Lower leg skin (tissue), 3 donors: ENCODE measurements around the gene ARHGDIA.

Experiments used
- POLR2A ChIP-seq, 2 donors: fragments of 450-650 bp; IDR thresholded peaks; one replicate each; pipeline ENCODE4 v1.6.1; 2016 to 2017; ENCODE audit warnings: antibody characterized with exemption in 2 of 2, mild to moderate bottlenecking in 1 of 2, moderate library complexity in 1 of 2
- TF ChIP-seq, protein P1 (sequence below), 3 donors: fragments of 450-650 bp; IDR thresholded peaks; one replicate each; pipeline ENCODE4 v1.5.1; 2016; ENCODE audit warnings: antibody characterized with exemption in 3 of 3, mild to moderate bottlenecking in 3 of 3, moderate library complexity in 2 of 3

DNA sequence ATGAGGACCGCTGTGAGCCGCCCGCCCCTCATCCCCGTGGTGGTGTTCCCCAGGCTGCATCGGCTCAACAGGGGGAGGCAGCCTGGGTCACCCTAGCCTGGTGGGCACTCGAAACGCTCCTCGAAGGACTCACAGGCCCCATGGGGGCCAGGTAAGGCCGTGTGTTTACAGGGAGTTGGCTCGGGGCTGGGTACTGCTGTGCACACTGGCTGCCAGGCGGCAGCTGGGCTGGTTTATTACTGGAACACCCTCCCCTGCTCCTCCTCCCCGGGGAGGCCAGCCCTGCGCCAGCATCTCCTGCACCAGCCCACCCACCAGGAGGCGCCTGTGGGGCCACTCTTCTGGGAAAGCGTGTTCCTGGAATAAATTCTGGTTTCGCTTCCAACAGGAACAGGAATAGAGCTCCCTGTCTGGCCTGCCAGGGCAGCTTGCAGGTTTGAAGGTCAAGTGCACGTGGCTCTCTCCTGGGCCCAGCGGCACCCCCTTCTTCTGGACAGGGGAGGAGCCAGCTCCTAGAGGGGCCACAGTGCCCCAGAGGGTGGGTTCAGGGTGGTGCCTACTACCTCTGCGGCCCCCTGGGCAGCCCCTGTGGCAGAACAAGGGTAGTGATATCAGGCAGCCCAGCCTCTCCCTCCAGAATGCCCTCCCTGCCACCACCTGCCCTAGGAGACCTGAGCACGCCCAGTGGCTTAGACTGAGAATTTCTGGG is 49.4 kb downstream of the ARHGDIA start:
- TF ChIP-seq, protein P1, sequence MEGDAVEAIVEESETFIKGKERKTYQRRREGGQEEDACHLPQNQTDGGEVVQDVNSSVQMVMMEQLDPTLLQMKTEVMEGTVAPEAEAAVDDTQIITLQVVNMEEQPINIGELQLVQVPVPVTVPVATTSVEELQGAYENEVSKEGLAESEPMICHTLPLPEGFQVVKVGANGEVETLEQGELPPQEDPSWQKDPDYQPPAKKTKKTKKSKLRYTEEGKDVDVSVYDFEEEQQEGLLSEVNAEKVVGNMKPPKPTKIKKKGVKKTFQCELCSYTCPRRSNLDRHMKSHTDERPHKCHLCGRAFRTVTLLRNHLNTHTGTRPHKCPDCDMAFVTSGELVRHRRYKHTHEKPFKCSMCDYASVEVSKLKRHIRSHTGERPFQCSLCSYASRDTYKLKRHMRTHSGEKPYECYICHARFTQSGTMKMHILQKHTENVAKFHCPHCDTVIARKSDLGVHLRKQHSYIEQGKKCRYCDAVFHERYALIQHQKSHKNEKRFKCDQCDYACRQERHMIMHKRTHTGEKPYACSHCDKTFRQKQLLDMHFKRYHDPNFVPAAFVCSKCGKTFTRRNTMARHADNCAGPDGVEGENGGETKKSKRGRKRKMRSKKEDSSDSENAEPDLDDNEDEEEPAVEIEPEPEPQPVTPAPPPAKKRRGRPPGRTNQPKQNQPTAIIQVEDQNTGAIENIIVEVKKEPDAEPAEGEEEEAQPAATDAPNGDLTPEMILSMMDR (IDR thresholded peaks at IDR 0.05), result peak in 1 of 3 donors; percentile 67
- TF ChIP-seq POLR2A (IDR thresholded peaks at IDR 0.05), result no peak
